Heart left ventricle (tissue), 16 donors: ENCODE measurements around the gene KREMEN1. TPM values are rescaled to one million over a fixed set of nuclear protein-coding genes. Genes with fewer than 3 reads are reported as not detected.

Source experiments
- ATAC-seq, 4 donors: fragments of 200-7000 bp; cut with Tn5 transposase; one replicate each; pipeline ENCODE4 v1.9.1; 2020 to 2022; ENCODE audit warnings: moderate library complexity in 4 of 4, mild to moderate bottlenecking in 3 of 4, moderate number of reproducible peaks in 1 of 4
- DNase-seq, 5 donors: peaks; one replicate each; pipeline ENCODE4 v3.0.0-alpha.2; 2020
- H3K27ac ChIP-seq, 12 donors: fragments of 200-600 bp; sonication (generic) in 4 of 12; one replicate each; pipeline versions ENCODE4 v1.5.0 to v1.8.0; 2016 to 2022; ENCODE audit warnings: mild to moderate bottlenecking in 2 of 12
- H3K27me3 ChIP-seq, 9 donors: fragments of 200-600 bp; sonication (generic) in 2 of 9; one replicate each; pipeline versions ENCODE4 v1.5.1 to v1.8.0; 2016 to 2022; ENCODE audit warnings: mild to moderate bottlenecking in 3 of 9
- H3K36me3 ChIP-seq, 9 donors: fragments of 200-600 bp; sonication (generic) in 2 of 9; one replicate each; pipeline versions ENCODE4 v1.5.0 to v1.8.0; 2018 to 2022; ENCODE audit warnings: mild to moderate bottlenecking in 2 of 9
- H3K4me1 ChIP-seq, 12 donors: fragments of 200-600 bp; sonication (generic) in 4 of 12; one replicate each; pipeline versions ENCODE4 v1.5.0 to v1.8.0; 2016 to 2022; ENCODE audit warnings: mild to moderate bottlenecking in 3 of 12
- H3K4me3 ChIP-seq, 12 donors: fragments of 200-600 bp; sonication (generic) in 4 of 12; one replicate each; pipeline versions ENCODE4 v1.5.0 to v1.8.0; 2017 to 2022; ENCODE audit warnings: mild to moderate bottlenecking in 9 of 12, moderate library complexity in 4 of 12
- H3K9me3 ChIP-seq, 12 donors: fragments of 200-600 bp; sonication (generic) in 4 of 12; one replicate each; pipeline versions ENCODE4 v1.5.0 to v1.8.0; 2016 to 2022; ENCODE audit warnings: mild to moderate bottlenecking in 1 of 12
- CTCF ChIP-seq, 12 donors: fragments of 200-600 bp; sonication (generic) in 4 of 12; IDR thresholded peaks; one replicate each; pipeline versions ENCODE4 v1.5.0 to v1.8.0; 2018 to 2022; ENCODE audit warnings: antibody characterized with exemption in 12 of 12, mild to moderate bottlenecking in 5 of 12
- POLR2A ChIP-seq, 2 donors: fragments of 450-650 bp; IDR thresholded peaks; one replicate each; pipeline ENCODE4 v1.6.1; 2017; ENCODE audit warnings: antibody characterized with exemption in 2 of 2, mild to moderate bottlenecking in 2 of 2, moderate library complexity in 2 of 2
- WGBS, 4 donors: extraction: QIAGEN DNeasy Blood & Tissue Kit in 2 of 4; methylation state at CpG; one replicate each; pipeline versions ENCODE4 v1.1.5 to v1.1.7; 2013 to 2018; 5-methylcytosine and 5-hydroxymethylcytosine counted together
- intact Hi-C, 10 donors: fragments of 100-400 bp; cut with DNase I; formaldehyde crosslinking; loops; one replicate each; pipeline versions ENCODE4 v1.11.1 to v1.14.2; 2022
- polyA plus RNA-seq, 2 donors: library from polyadenylated mRNA; stranded (reverse); fragments of 200-250 nt; gene quantifications; one replicate each; pipeline ENCODE4 v1.2.3, GENCODE V29; 2013
- total RNA-seq, 9 donors: library from RNA; depleted of rRNA in 2 of 9; stranded (reverse); fragments of >200 nt in 2 of 9; fragmentation: NEBNext Ultra II Directional in 3 of 9; extraction: Animal tissue kit (Norgen Biotek cat#: 25700) in 3 of 9; gene quantifications; one replicate each; pipeline versions ENCODE4 v1.1.0 to v1.2.4, GENCODE V29; 2016 to 2023
- donor health status: ischemic (EF 13 %, LVEDD 7.1; RV severe dilation, severe dysfunction).
- donor health status: healthy with polysubstance abuse.
- donor health status: DM: no; HTN: yes; CAD: no.
- donor health status: DM: no; HTN: no; CAD: no.
- donor health status: ischemic (EF 25% LVEDD 6.9; RV normal size, moderate dysfunction).
- donor health status: ischemic (EF 25% LVEDD 5.7; RV mildly dilated, moderate dysfunction).
- donor health status: healthy.
- donor health status: DM: yes; HTN: yes; CAD: no.
- donor health status: ischemic (EF 35%, LVEDD 5.7; RV mildly dilated, moderate dysfunction).
- donor health status: nonischemic (EF 11% LVEDD 7.7; RV severe dilation, severe dysfunction).
- donor health status: DM: yes; HTN: yes; CAD: no.
- donor health status: PGD.
- donor health status: ischemic (EF 29% LVEDD 5.4; RV normal size, mild dysfunction).
- donor health status: nonischemic (EF 23%, LVEDD 6.1; RV moderate dilation, normal function).

Gene KREMEN1
- total and polyA plus RNA-seq, 11 donors = 24.3 to 67.8 (median 36.4) TPM

- no peaks in the 10 kb centered on the region for H3K9me3 ChIP-seq
- no peak overlapping the region for H3K4me3 ChIP-seq
- peaks cover 0 to 24% (median 15%) of the 10 kb centered on the region in 12 donors for H3K4me1 ChIP-seq
- no peaks in the 10 kb centered on the region for H3K36me3 ChIP-seq
- intact Hi-C loops = loop anchor here in 1 of 10 donors (5.0 kb wide), 1 partner anchor 35 kb away; no protein-coding TSS in a partner anchor
- ATAC-seq (no peak), DNase-seq (no peak)
- no peak overlapping the region for H3K27ac ChIP-seq
- peaks cover 0 to 17% (median 0%) of the 10 kb centered on the region in 9 donors for H3K27me3 ChIP-seq
- WGBS, 4 donors = 94 to 96% (median 95%) methylated on average over 5 of the region's 5 CpGs
- TF ChIP-seq POLR2A (IDR thresholded peaks at IDR 0.05) (no peak), CTCF (IDR thresholded peaks at IDR 0.05) (no peak)
Observed at GRCh38 chr22:29207243-29207550, 134.4 kb downstream of the KREMEN1 start.

- H3K27ac ChIP-seq = no peak overlapping the region
- peaks cover 0 to 17% (median 0%) of the 10 kb centered on the region in 9 donors for H3K27me3 ChIP-seq
- H3K4me1 ChIP-seq = peaks cover 0 to 18% (median 8%) of the 10 kb centered on the region in 12 donors
- H3K36me3 ChIP-seq = no peaks in the 10 kb centered on the region
- H3K4me3 ChIP-seq = no peak overlapping the region
- no peak for ATAC-seq
- intact Hi-C loops = loop anchor here in 1 of 10 donors (5.0 kb wide), 1 partner anchor 34 kb away; no protein-coding TSS in a partner anchor
- TF ChIP-seq POLR2A (IDR thresholded peaks at IDR 0.05) (no peak), CTCF (IDR thresholded peaks at IDR 0.05) (no peak)
- H3K9me3 ChIP-seq = no peaks in the 10 kb centered on the region
- WGBS, 4 donors = 73 to 80% (median 76%) methylated on average over 8 to 11 of the region's 11 CpGs
- no peak for DNase-seq
Observed at GRCh38 chr22:29207562-29208501, 135.0 kb downstream of the KREMEN1 start.

- Histone ChIP-seq H3K36me3 (no peaks in the 10 kb centered on the region), H3K9me3 (no peaks in the 10 kb centered on the region), H3K27me3 (peaks cover 0 to 17% (median 0%) of the 10 kb centered on the region in 9 donors), H3K27ac (no peak overlapping the region), H3K4me3 (no peak overlapping the region), H3K4me1 (peaks cover 0 to 14% (median 5%) of the 10 kb centered on the region in 12 donors)
- DNase-seq (no peak), ATAC-seq (no peak)
- intact Hi-C loops = loop anchor here in 1 of 10 donors (5.0 kb wide), 1 partner anchor 34 kb away; no protein-coding TSS in a partner anchor
- TF ChIP-seq CTCF (IDR thresholded peaks at IDR 0.05) = no peak
- TF ChIP-seq POLR2A (IDR thresholded peaks at IDR 0.05) = no peak
- 90 to 96% (median 93%) methylated on average over 4 of the region's 4 CpGs for WGBS, 4 donors
Observed at GRCh38 chr22:29208502-29208862, 135.6 kb downstream of the KREMEN1 start.

GRCh38 chr22:29208879-29209623, 136.2 kb downstream of the KREMEN1 start:
- no peaks in the 10 kb centered on the region for H3K9me3 ChIP-seq
- H3K36me3 ChIP-seq = no peaks in the 10 kb centered on the region
- H3K4me3 ChIP-seq = no peak overlapping the region
- 65 to 83% (median 69%) methylated on average over 9 to 17 of the region's 17 CpGs for WGBS, 4 donors
- H3K4me1 ChIP-seq = peaks cover 0 to 14% (median 5%) of the 10 kb centered on the region in 12 donors
- ATAC-seq (no peak), DNase-seq (no peak)
- H3K27ac ChIP-seq = no peak overlapping the region
- intact Hi-C loops = loop anchor here in 1 of 10 donors (5.0 kb wide), 1 partner anchor 33 kb away; no protein-coding TSS in a partner anchor
- peaks cover 0 to 17% (median 0%) of the 10 kb centered on the region in 9 donors for H3K27me3 ChIP-seq
- TF ChIP-seq POLR2A (IDR thresholded peaks at IDR 0.05) (no peak), CTCF (IDR thresholded peaks at IDR 0.05) (no peak)
